ENCODE measurements around the gene VPS13D.
"Not testable (repeated sequence)": the region's sequence is repeated elsewhere in the genome, so short reads cannot be mapped to it uniquely, and the experiment has no call there.

The VPS13D gene

GRCh38 chr1:12372761-12373160 lies 142.9 kb downstream of the VPS13D start:
- DNase-seq: no peak

GRCh38 chr1:12375133-12375829 lies 145.5 kb downstream of the VPS13D start:
- no peak for DNase-seq

GRCh38 chr1:12376236-12377045 lies 146.6 kb downstream of the VPS13D start:
- DNase-seq: no peak

- DNase-seq: no peak
Measured at GRCh38 chr1:12380326-12381249, 150.8 kb downstream of the VPS13D start.

DNA sequence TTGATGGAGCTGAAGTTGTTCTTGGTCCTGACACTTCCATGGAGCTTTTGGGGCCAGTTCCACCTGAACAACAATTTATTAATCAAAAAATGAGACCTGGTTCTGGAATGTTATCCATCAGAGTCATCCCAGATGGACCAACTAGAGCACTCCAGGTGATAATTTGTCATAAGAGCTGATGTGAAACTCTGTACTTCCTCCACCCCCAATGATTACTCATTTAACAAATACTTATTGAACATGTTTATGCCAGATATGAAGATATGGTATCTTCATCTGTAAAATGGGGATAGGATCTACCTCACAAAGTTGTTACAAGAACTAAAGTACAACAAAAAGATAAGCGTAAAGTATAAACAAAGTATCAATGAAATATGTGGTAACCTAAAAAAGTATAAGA lies 153.2 kb downstream of the VPS13D start:
- DNase-seq: no peak

GRCh38 chr1:12383786-12384185 lies 154.0 kb downstream of the VPS13D start:
- no peak for DNase-seq

DNA sequence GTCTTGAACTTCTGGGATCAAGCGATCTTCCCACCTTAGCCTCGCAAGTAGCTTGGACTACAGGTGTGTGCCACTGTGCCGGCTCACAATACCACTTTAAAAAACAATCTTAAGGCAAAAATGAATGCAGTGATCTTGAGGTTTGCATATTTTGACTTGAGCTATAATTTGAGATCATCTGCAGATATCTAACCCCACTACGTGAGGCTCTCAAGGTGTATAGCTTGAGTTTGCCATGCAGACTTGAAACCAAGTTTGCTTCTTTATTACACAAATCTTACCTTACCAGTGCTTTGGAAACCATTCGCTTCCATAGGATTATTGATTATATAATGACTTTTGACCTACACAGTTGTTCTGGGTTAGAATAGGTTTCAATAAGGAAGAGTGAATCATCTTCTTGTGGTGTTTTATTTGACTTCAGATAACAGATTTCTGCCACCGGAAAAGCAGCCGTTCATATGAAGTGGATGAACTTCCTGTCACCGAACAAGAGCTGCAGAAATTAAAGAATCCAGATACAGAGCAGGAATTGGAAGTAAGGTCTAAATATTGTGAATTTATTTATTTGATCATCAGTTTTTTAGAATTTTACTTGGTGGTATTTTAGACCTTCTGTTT lies 155.1 kb downstream of the VPS13D start:
- DNase-seq: no peak

DNA sequence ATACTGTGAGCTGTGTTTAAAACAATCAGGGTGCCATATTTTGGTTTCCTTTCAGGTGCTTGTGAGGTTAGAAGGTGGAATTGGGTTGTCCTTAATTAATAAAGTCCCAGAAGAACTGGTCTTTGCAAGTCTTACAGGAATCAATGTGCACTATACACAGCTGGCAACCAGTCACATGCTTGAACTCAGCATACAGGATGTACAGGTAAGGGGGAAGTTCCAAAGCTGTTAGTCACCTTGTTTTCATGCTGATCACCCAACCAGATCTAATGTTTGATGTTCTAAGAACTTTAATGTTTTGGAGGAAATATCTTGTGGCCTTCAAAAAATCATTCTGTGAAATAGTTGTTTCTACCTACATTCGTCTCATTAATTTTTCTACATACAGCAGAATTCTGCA lies 156.3 kb downstream of the VPS13D start:
- DNase-seq: no peak

GRCh38 chr1:12387641-12388040 lies 157.8 kb downstream of the VPS13D start:
- DNase-seq: no peak

- DNase-seq: not testable (repeated sequence)
Measured at GRCh38 chr1:12390296-12390695, 160.5 kb downstream of the VPS13D start.

GRCh38 chr1:12397462-12398450 lies 167.9 kb downstream of the VPS13D start:
- no peak for DNase-seq

DNA sequence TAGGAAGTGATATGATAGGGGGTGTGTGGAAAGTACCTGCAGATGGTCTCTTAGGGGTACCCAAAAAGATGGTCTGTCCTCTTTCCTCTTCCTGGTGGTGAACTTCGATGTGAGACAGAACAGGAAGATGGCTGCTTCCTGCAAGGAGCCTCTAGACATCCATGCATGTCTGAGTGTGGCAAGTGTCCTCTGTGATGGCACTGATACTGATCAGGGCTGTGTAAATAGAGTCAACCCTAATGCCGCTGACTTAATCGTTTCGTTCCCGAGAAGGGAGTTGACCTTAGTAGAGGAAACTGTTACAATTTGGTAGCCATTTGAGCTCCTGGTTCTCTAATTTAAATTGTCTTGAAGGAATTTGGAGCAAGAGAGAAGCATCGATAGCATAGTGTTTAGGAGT lies 168.6 kb downstream of the VPS13D start:
- DNase-seq: no peak

DNA sequence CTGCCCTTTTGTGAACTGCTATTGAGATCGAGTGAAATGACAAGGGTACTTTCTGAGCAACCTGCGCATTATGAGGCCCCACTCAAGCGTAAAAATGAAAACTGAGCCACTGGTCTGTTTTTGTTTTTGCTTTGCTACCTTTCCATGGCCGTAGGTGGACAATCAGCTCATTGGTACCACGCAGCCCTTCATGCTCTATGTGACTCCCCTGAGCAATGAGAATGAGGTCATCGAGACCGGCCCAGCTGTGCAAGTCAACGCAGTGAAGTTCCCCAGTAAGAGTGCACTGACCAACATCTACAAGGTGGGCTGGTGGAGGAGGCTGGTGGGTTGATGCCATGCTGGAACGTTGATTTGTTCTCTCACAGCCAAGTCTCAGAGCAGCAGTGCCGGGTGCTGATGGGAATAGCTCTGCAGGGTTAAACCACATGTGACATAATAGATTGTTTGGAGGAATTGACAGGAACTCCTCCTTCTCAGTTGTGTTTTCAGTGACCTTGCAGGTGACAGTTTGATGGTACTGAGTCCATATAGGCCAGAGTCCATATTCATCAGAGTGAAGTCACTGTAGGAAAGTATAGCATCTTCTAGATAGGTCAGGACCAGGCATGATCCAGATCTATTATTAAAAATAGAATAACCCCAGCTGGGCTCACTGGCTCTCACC lies 170.3 kb downstream of the VPS13D start:
- no peak for DNase-seq

GRCh38 chr1:12402159-12402673 lies 172.4 kb downstream of the VPS13D start:
- DNase-seq: no peak

DNA sequence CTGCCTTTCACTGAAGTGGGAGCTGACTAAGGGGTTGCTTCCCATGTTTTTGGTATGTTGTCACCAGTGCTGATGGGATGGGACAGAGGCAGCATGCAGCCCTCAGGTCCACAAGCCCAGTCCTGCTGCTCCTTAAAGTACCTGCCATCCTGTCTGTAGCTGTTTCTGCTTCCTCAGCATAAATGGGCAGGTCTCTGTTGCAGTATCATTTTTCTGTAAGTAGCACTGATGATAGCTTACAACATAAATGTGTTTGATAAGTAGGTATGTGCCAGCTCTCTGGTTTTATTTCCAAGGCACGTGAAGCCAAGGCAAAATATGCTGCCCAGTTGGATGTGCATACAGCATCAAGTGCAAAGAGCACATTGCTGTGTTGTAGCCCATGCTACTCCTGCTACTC lies 173.0 kb downstream of the VPS13D start:
- DNase-seq: no peak

DNA sequence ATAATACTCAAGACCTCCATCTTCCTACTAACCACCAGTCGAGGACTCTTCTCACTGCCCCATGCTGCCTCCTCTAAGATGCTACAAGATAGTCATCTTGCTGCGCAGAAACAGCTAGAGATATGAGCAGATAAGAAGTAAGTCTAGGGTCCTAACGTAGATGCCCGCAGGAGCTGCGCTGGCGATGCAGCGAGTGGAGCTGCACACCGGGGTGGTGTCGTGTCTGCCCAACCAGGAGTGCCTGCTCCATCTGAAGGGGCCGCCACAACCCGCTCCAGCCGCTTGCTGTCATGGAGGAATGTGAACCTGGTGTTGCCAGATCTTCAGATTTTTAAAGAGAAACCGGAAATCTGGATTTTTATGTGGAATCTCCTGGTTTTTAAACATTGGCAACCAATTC lies 175.1 kb downstream of the VPS13D start:
- DNase-seq: no peak

- DNase-seq: no peak
Measured at GRCh38 chr1:12405325-12406210, 175.7 kb downstream of the VPS13D start.

- no peak for DNase-seq
Measured at GRCh38 chr1:12406211-12407021, 176.6 kb downstream of the VPS13D start.
